T-helper 1 cell treated with Interleukin-12 subunit alpha and Interleukin-12 subunit beta and Interleukin-4 antibody, amounts not matched to agents 30 μg/mL and 1 μg/mL, for 36 hours (primary cell): ENCODE measurements around the gene CHCHD10.

Experiments used
- H3K27ac Mint-ChIP-seq: one replicate; pipeline ENCODE4 v1.8.0; 2021; ENCODE audit warnings: mild to moderate bottlenecking, mixed read lengths
- H3K27me3 Mint-ChIP-seq: one replicate; pipeline ENCODE4 v1.8.0; 2021; ENCODE audit warnings: low read depth, mixed read lengths
- H3K36me3 Mint-ChIP-seq: one replicate; pipeline ENCODE4 v1.8.0; 2021; ENCODE audit warnings: low read depth, mixed read lengths
- H3K4me1 Mint-ChIP-seq: one replicate; pipeline ENCODE4 v1.8.0; 2021; ENCODE audit warnings: low read depth, mixed read lengths
- H3K4me3 Mint-ChIP-seq: one replicate; pipeline ENCODE4 v1.8.0; 2021; ENCODE audit warnings: mild to moderate bottlenecking, moderate library complexity, mixed read lengths
- H3K9me3 Mint-ChIP-seq: one replicate; pipeline ENCODE4 v1.8.0; 2021; ENCODE audit warnings: mixed read lengths

CHCHD10 gene

DNA sequence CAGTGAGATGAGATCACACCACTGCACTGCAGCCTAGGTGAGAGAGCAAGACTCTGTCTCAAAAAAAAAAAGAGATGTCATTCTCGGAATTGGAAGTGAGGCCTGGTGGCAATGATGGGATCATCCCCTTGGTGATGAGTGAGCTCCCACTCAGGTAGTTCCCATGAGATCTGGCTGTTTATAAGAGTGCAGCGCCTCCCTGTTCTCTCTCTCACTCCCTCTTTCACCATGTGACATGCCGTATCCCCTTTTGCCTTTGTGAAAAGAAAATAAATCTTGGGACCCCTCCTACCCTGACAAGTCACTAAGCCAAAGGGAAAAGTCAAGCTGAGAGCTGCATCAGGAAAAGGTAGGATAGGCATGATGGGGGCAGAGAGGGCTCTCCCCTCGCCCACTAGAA, 45.6 kb downstream of the CHCHD10 start:
- H3K4me1 Mint-ChIP-seq = peaks cover 2% of the 10 kb centered on the region
- H3K27ac Mint-ChIP-seq = no peak overlapping the region
- peaks cover 3% of the 10 kb centered on the region for H3K27me3 Mint-ChIP-seq
- H3K36me3 Mint-ChIP-seq = no peaks in the 10 kb centered on the region
- H3K4me3 Mint-ChIP-seq = no peak overlapping the region
- no peaks in the 10 kb centered on the region for H3K9me3 Mint-ChIP-seq

DNA sequence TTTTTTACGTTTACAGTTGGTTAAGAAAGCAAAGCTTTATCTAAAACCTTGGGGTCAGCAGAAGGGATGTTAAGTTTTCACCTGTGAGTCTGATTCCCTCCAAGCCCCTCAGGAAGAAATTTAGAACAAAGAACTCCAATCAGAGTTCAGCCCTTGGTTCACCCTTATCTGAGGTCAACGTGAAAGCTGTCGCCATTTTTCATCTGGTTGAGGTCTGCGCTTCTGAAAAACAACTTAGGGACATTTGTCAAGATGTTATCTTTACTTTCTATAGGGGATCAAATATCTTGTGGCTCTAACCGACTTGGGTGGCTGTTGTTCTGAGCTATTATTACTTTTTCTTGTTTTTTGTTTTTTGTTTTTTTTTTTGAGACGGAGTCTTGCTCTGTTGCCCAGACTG, 46.9 kb downstream of the CHCHD10 start:
- no peak overlapping the region for H3K27ac Mint-ChIP-seq
- H3K4me3 Mint-ChIP-seq = no peak overlapping the region
- H3K27me3 Mint-ChIP-seq = no peaks in the 10 kb centered on the region
- H3K36me3 Mint-ChIP-seq = no peaks in the 10 kb centered on the region
- H3K9me3 Mint-ChIP-seq = no peaks in the 10 kb centered on the region
- peaks cover 2% of the 10 kb centered on the region for H3K4me1 Mint-ChIP-seq

DNA sequence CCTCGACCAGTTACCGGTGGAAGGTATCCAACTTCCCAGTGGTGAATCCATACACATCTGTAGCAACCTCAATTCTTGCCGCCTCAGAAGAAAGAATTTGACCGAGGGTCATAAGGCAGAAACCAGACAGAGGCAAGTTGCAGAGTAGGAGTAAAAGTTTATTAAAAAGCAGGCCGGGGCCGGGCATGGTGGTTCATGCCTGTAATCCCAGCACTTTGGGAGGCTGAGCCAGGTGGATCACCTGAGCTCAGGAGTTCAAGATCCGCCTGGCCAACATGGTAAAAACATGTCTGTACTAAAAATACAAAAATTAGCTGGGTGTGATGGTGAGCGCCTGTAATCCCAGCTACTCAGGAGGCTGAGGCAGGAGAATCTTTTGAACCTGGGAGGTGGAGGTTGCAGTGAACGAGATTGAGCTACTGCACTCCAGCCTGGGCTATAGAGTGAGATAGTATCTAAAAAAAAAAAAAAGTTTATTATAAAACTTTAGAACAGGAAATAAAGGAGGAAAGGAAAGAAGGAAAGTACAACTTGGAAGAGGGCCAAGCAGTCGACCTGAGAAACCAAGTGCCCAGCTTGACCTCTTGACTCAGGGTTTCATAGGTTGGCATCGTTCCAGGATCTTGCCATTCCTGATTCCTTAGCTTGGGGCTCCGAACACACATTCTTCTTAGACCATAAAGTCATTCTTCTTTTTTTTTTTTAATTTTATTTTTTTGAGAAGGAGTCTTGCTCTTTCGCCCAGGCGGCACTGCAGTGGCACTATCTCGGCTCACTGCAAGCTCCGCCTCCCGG, 49.2 kb downstream of the CHCHD10 start:
- Mint-ChIP-seq H3K36me3 (peaks cover 9% of the 10 kb centered on the region), H3K4me1 (peaks cover 8% of the 10 kb centered on the region), H3K9me3 (no peaks in the 10 kb centered on the region), H3K27me3 (no peaks in the 10 kb centered on the region), H3K4me3 (no peak overlapping the region), H3K27ac (no peak overlapping the region)

DNA sequence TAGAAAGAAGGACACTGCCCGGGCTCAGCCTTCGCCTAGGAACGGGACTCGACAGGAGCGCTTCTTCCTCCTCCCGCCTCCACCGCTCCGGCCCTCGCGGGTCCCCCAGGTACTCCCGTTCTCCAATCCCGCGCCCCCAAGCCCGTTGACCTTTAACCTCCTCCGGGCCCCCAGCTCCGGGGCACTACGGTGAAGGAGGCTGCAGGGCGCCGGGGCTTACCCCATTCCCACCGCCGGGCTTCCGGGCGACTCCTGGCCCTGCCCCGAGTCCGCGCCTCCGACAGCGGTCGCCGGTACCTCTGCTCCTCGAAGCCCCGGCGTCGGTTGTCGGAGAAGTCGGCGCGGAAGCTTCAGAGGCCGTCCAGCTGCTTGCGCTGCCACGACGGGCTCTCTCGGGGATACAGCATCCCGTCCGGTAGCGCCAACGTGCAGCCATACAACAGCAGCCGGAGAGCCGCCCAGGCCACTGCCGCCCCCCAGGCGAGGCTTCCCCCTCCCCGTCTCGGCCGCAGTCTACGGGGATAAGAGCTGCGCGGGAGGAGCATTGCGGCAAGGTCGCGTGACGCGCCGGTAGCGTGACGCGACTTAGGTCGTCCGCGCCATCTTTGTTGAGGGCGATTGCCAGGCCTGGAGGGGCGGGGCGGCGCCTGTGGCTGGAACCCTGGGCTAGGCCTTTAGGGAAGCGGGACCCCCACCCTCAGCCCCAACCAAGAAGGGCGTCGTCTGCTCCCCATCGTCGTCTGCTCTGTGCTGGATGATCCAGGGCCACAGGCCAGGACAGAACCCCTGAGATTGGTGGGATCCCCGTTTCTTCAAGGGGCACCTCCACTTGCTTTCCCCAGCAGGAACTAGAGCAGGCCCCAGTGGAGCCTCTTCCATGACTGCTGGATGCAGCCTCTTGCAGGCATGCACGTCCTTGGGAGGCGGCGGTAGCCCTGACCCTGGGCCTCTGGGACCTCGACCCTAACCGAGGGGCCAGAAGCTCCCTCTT, 50.7 kb downstream of the CHCHD10 start:
- Mint-ChIP-seq H3K9me3 (no peaks in the 10 kb centered on the region), H3K4me3 (peak overlapping the region; percentile 78), H3K27me3 (no peaks in the 10 kb centered on the region), H3K36me3 (peaks cover 16% of the 10 kb centered on the region), H3K27ac (peak overlapping the region; percentile 72), H3K4me1 (peaks cover 8% of the 10 kb centered on the region)
